ENCODE data around the gene SERGEF.

SERGEF gene

DNA sequence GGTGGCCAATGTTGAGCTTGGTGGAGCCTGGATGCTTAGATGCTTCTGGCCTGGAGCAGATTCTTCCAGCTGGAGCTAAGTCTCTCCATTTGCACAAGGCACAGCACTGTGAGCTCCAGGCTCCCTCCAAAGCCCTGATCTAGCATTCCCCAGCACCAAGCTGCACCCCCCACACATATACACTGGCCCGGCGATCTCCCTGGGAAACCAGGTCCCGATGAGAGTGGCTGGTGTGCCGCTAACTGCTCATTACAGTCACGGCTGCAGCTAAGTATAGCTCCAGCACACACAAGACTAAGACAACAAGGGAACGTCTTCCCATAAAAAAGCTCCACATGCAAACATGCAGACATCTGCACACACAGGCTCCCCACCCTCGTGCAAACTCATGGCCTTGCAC, 260.7 kb downstream of the SERGEF start:
- no peak for DNase-seq (ENCODE audit: low read depth, low spot score)
- no peak overlapping the region for H3K4me3 ChIP-seq (ENCODE audit: low read depth, low read length)
- ChIA-PET POLR2A (no interaction called here), CTCF (interaction anchor here (0.8 to 1.4 kb wide), 3 partner anchors 9 to 227 kb away, joined by 3 to 5 read pairs (median 4); no protein-coding TSS in a partner anchor)
- TF ChIP-seq, protein P1, sequence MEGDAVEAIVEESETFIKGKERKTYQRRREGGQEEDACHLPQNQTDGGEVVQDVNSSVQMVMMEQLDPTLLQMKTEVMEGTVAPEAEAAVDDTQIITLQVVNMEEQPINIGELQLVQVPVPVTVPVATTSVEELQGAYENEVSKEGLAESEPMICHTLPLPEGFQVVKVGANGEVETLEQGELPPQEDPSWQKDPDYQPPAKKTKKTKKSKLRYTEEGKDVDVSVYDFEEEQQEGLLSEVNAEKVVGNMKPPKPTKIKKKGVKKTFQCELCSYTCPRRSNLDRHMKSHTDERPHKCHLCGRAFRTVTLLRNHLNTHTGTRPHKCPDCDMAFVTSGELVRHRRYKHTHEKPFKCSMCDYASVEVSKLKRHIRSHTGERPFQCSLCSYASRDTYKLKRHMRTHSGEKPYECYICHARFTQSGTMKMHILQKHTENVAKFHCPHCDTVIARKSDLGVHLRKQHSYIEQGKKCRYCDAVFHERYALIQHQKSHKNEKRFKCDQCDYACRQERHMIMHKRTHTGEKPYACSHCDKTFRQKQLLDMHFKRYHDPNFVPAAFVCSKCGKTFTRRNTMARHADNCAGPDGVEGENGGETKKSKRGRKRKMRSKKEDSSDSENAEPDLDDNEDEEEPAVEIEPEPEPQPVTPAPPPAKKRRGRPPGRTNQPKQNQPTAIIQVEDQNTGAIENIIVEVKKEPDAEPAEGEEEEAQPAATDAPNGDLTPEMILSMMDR (IDR thresholded peaks at IDR 0.05; ENCODE audit: insufficient read depth, low read length, missing control alignments), result no peak

DNA sequence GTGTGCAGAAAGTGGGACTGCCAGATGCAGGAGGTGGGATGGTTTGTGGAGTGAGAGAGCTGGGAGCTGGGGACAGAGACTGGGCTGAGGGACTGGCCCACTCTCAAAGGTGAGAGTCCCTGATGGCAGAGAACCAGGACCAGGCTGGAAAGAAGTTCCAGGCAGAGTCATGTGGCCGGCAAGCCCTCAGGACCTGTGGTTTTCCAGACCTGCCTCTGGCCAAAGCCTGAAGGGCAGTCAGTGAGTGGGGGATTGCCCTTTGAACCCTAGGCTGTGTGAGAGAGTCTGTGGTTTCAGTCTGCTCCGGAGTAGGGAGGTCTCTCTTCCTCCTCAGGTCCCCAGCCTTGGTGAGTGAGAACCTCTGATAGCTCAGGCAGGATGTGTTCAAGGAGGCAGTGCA, 261.3 kb downstream of the SERGEF start:
- TF ChIP-seq, protein P1 (IDR thresholded peaks at IDR 0.05; ENCODE audit: insufficient read depth, low read length, missing control alignments), result no peak
- POLR2A ChIA-PET, result no interaction called here
- CTCF ChIA-PET, result interaction anchor here (0.8 to 1.4 kb wide), 2 partner anchors 9 to 228 kb away, joined by 3 to 4 read pairs; no protein-coding TSS in a partner anchor
- no peak for DNase-seq (ENCODE audit: low read depth, low spot score)
- no peak overlapping the region for H3K4me3 ChIP-seq (ENCODE audit: low read depth, low read length)

DNA sequence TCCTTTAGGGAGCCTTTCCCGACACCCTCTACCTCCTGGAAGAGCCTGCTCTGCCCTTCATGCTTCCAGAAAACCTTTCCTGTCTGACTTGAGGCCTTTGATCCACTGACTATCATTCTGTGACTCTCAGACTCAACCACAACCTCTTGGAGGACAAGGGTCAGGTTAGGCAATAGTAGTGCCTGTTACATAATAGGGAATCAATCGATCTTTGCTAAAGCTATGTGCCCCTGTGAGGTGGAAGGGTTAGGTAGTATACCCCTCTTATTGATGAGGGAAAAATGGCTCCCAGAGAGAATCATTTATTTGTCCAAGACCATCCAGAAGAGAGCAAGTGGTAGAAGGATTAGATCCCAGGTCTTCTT, 262.1 kb downstream of the SERGEF start:
- CTCF ChIA-PET, result no interaction called here
- TF ChIP-seq, protein P1 (IDR thresholded peaks at IDR 0.05; ENCODE audit: insufficient read depth, low read length, missing control alignments), result no peak
- DNase-seq (ENCODE audit: low read depth, low spot score), result no peak
- no peak overlapping the region for H3K4me3 ChIP-seq (ENCODE audit: low read depth, low read length)
- POLR2A ChIA-PET, result no interaction called here

DNA sequence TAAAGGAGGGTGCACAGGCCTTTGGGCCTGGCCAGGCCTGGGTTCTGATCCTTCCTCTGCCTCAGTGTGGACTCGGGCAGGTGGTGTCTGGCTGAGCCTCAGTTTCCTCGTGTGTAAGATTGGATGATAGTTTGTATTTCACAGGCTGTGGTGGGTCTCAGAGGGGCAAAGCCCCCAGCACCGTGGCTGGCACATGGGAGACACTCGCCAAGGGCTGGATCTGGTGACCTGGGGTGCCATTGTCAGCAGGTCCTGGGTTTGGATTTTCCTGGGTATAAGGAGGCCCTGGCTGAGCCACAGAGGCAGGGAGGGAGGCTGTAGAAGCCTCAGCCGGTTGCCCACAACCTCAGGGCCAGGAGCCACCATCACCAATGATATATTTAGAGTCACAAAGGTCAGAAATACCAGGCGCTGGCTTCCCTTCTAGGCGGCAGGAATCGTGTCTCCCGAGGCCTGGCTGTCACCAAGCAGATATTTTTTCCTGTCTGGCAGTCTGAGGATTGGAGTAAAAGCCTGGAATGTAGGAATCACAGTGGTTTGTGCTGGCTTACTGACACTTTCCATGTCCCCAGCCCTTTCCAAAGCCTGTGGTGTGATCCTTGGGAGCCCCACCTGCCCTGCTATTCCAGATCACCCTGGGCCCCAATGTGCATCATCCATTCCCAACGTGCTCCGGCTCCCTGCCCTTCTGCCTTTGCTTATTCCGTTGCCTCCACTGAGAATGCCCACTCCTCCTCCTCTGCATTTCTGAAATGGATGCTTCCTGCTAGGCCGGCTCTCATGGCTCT, 262.6 kb downstream of the SERGEF start:
- no peak for DNase-seq (ENCODE audit: low read depth, low spot score)
- TF ChIP-seq, protein P1 (IDR thresholded peaks at IDR 0.05; ENCODE audit: insufficient read depth, low read length, missing control alignments), result no peak
- no peak overlapping the region for H3K4me3 ChIP-seq (ENCODE audit: low read depth, low read length)
- ChIA-PET CTCF (interaction anchor here (0.8 to 1.6 kb wide), 2 partner anchors 228 to 230 kb away, joined by 3 read pairs; no protein-coding TSS in a partner anchor), POLR2A (no interaction called here)

DNA sequence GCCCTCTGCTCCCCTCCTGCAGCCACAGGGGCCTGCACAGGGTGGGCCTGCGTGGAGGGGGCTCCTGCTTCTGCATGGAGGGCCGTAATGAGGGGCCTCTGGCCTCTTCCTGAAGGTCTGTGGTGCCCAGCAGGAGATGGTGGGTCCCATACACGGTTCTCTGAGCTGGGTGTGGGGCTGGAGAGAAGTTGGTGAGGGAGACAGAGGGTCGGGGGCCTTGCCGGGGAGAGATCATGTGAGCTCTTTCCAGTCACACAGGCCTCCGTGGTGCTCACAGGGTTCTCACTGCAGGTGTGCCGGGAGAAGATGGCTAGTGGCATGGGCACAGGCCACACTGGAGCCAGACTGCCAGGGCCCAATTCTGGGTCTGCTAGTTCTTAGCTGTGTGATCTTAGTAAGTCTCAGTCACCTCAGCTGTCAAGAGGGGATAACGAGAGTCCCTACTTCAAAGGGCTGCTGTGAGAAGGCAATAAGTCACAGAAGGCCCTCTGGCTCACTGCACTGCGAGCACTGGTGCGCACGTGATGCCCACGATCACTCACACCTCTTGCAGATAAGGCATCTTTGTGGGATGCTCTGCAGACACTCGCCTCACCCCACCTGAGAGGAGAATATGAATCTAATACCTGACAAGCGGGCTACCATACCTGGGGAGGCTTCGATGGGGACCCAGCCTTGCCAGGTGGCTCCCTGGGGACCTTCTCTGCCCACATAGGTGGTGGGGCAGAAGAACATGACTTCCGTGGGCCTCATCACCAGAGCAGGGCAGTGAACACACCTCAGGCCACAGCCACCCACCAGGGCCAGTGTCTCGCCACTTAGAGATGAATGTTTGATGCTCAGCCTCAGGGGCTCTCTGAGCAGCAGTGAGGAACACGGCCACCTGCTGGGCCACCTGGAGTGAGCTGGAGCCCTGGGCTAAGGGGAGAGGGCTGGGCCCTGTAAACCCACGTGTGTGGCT, 263.8 kb downstream of the SERGEF start:
- POLR2A ChIA-PET, result no interaction called here
- CTCF ChIA-PET, result interaction anchor here (0.8 to 2.2 kb wide), 4 partner anchors 17 to 231 kb away, joined by 3 to 7 read pairs (median 3); no protein-coding TSS in a partner anchor
- DNase-seq (ENCODE audit: low read depth, low spot score), result no peak
- no peak overlapping the region for H3K4me3 ChIP-seq (ENCODE audit: low read depth, low read length)
- TF ChIP-seq, protein P1 (IDR thresholded peaks at IDR 0.05; ENCODE audit: insufficient read depth, low read length, missing control alignments), result no peak

DNA sequence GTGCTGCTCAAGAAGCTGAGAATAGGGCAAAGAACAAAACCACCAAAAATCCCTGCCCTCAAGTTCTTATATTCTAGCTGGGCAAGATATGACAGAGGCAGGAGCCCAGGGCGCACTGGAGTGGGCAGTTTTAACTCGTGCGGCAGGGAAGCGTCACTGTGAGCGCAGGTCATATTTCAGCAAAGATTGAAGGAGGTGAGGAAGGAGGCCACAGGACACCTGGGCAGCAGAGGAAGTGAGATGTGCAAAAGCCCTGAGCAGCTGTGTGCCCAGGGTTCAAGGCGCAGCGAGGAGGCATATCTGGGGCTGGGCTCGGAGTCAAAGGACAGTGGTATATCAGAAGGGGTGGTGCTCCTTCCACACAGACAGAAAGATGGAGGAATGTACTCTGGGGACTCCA, 264.8 kb downstream of the SERGEF start:
- CTCF ChIA-PET, result interaction anchor here (1.6 to 2.2 kb wide), 2 partner anchors 16 to 232 kb away, joined by 3 to 7 read pairs; no protein-coding TSS in a partner anchor
- TF ChIP-seq, protein P1 (IDR thresholded peaks at IDR 0.05; ENCODE audit: insufficient read depth, low read length, missing control alignments), result no peak
- no peak for DNase-seq (ENCODE audit: low read depth, low spot score)
- no peak overlapping the region for H3K4me3 ChIP-seq (ENCODE audit: low read depth, low read length)
- POLR2A ChIA-PET, result no interaction called here

Data from AG04449 (cell line).